8988T (cell line): ENCODE data around the gene TTLL9.

Experiments
- DNase-seq: peaks from one replicate; pipeline ENCODE4 v3.0.0; 2011

TTLL9 gene

GRCh38 chr20:31989030-31989645 is 118.7 kb downstream of the TTLL9 start:
- no peak for DNase-seq

GRCh38 chr20:31990641-31991338 is 120.4 kb downstream of the TTLL9 start:
- no peak for DNase-seq

GRCh38 chr20:31991339-31991705 is 120.9 kb downstream of the TTLL9 start:
- DNase-seq, result no peak

GRCh38 chr20:31992086-31992485 is 121.7 kb downstream of the TTLL9 start:
- DNase-seq, result no peak
